Suppressor macrophage treated with lipopolysaccharide for 1 hour (primary cell): Measurements from ENCODE around the gene ZNF532.

Experiments used
- DNase-seq, 3 donors: peaks; one replicate each; pipeline ENCODE4 v3.0.0-alpha.2; 2020 to 2022

ZNF532 gene

DNA sequence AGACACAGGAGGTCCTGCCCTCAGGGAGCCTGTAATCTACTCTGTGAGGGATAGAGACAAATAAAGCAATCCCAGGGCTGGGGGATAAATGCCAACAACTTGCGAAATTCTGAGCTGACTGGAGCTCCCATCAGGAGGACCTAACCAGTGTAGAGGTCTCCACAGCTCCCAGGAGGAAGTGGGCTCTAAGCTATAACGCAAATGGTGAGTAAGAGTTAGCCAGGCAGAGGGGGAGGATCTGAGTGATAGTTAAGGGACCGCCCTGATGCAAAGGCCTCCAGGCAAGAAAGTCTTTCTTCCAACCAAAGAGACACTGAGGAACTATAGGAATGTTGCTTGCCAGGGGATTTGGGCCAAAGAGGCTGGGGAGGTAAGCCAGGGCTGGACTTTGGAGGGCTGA, 16.0 kb upstream of the ZNF532 start:
- DNase-seq: peak in 2 of 3 donors; percentile 39 to 50

DNA sequence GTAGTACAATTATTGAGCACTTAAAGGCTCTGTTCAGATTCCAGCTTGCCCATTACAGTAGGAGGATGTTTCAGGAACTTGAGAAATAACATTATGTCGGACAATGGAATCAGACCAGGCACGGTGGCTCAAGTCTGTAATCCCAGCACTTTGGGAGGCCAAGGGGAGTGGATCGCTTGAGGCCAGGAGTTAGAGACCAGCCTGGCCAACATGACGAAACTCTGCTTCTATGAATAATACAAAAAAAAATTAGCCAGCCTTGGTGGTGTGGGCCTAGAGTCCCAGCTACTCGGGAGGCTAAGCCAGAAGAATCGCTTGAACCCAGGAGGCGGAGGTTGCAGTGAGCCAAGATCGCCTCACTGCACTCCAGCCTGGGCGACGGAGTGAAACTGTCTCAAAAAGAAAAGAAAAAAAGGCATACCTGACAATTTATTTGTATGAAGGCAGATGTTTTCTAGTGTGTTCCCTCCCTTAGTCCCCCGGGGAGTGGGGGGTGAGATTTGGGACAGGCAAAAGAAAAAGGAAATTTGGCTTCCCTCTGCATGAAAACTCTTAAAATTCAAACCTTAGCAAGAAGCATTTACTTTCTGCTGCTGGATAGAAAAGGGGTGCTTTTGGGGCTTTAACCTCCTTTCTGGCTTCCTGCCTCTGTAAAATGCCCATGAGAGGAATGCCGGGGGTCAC, 13.7 kb upstream of the ZNF532 start:
- no peak for DNase-seq

DNA sequence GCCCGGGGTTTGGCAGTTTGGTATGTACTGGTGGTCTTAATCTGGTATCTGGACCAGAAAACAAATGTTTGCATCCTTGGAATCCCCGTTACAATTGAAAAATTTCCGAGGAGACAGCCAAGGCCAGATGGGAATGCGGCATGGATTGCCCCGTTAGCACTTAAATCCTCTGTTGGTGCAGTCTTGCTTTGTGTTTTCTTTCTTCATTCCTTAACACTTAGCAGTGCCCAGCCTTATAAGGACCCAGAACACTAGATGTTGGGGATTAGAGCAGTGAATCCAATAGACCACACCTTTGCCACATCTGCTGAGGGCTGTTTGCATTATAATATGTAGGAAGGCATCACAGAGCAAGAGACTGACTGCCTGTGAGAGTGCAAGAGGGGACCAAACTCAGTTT, 12.8 kb upstream of the ZNF532 start:
- DNase-seq: no peak

- DNase-seq: no peak
Observed at GRCh38 chr18:58852629-58853028, 12.0 kb upstream of the ZNF532 start.

DNA sequence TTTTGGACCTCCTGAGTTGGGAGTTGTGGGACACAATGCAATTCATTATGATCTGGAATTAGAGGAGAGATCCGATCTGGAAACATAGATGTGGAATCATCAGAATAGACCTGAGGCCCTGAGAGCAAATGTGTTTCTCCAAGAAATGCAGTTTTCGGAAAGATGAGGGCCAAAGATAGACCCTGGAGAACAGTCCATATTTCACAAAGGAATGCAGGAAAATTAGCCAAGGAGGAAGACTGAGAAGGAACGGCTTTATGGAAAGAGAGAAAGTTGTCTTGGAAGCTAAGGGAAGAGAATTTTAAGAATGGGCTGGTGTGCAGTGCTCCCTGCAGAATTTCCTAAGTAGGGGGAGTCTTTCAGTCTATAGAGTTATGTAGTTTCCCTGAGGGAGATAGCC, 11.1 kb upstream of the ZNF532 start:
- no peak for DNase-seq

GRCh38 chr18:58855521-58855920, 9.2 kb upstream of the ZNF532 start:
- peak; percentile 23 to 45 (median 40) for DNase-seq

DNA sequence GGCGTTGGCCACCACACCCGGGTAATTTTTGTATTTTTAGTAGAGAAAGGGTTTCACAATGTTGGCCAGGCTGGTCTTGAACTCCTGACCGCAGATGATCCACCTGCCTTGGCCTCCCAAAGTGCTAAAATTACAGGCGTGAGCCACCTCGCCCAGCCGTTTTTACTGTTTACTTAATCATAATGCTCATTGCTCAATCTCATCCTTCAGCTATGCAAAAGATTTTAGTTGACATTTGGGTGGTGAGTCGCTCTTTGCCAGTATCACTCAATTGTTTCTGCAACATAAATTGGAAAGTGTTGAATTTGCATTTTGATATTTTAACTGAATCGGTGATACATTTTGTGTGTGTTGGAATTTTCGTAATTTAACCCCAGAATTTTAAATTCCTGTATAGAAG, 7.8 kb upstream of the ZNF532 start:
- peak; percentile 42 to 75 (median 64) for DNase-seq

- DNase-seq: no peak
Observed at GRCh38 chr18:58858591-58859468, 5.8 kb upstream of the ZNF532 start.

DNA sequence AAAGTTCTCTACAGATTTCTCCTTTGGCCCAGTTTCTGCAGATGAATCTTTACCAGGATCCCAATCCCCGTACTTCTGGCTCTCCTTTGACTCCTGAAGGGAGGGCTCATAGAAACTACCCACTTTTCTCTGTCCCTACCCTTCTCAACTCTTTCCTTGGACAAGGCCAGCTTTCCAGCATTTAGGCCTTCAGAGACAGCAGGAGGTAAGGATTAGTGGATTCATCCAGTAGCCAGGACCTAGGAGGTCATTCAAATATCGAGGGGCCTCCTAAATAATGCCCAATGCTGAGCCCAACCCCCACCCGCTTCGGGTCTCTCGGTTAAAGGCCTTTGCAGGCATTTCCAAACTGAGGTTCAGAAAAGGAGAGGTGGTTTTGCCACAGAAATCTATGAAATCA, 4.8 kb upstream of the ZNF532 start:
- DNase-seq: no peak

DNA sequence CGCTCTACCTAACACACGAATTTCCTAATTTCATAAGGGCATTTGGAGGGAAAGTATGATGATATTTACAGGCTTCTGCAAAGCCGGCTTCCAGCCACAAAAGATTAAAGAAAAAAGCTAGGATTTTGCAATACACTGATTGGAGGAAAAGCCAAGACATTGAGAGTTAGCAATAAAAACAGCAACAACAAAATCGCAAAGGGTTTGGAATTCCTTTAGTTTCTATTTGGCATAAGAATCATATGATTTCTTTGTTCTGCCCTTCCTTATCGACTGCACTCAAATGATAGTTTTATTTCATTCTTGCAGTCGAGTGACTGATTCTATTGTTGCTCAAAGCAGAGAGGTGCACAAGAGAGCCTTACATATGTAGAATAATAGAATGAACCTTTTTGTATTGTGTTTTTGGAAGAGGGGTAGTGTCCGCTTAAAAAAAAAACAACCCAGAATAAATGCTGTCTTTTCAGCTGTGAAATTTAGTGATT, 3.9 kb upstream of the ZNF532 start:
- no peak for DNase-seq

GRCh38 chr18:58861353-58861752, 3.3 kb upstream of the ZNF532 start:
- DNase-seq: no peak

- no peak for DNase-seq
Observed at GRCh38 chr18:58861861-58862301, 2.8 kb upstream of the ZNF532 start.

DNA sequence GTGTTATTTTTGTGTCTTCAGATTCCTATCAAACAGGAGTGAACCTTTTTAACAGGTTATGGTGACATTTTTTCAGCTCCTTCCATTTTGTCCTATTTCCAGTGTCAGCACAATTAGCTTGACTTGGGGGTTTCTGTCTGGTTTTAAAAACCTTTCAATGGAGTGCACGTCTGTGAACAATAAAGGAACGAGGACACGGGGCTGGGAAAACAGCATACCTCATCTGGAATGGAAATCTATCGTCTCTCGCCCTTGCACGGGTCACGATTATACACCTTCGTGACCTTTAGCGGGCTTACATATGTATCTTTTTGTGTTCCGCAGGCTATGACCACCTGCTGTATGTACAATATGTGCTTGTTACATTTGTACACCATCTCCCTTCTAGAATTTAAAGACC, 2.3 kb upstream of the ZNF532 start:
- DNase-seq: no peak

GRCh38 chr18:58862851-58863538, 1.7 kb upstream of the ZNF532 start:
- DNase-seq: peak in 1 of 3 donors; percentile 51

GRCh38 chr18:58863539-58864145, 1.0 kb upstream of the ZNF532 start:
- peak; percentile 51 to 73 (median 53) for DNase-seq

GRCh38 chr18:58865033-58865590, 435 bp downstream of the ZNF532 start:
- DNase-seq: no peak

GRCh38 chr18:58865701-58866065, 1.0 kb downstream of the ZNF532 start:
- no peak for DNase-seq

- no peak for DNase-seq
Observed at GRCh38 chr18:58866066-58866772, 1.5 kb downstream of the ZNF532 start.

DNA sequence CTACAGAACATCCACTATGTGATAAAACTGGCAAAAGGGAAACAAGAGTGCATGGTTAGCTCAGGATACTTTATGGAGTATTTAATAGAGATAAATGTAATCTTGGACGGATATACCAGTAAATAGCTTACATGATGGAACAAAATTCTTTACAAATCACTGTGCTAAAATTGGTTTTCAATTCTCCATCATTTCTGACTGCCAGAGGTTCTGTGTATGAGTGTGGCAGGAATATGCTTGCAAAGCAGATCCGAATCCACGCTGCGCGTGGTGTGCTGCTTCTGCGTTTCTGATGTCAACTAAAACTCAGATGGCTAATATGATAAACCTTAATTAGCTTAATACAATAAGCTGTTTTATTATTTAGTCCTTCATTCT, 2.1 kb downstream of the ZNF532 start:
- no peak for DNase-seq

- no peak for DNase-seq
Observed at GRCh38 chr18:58867281-58867961, 2.7 kb downstream of the ZNF532 start.

DNA sequence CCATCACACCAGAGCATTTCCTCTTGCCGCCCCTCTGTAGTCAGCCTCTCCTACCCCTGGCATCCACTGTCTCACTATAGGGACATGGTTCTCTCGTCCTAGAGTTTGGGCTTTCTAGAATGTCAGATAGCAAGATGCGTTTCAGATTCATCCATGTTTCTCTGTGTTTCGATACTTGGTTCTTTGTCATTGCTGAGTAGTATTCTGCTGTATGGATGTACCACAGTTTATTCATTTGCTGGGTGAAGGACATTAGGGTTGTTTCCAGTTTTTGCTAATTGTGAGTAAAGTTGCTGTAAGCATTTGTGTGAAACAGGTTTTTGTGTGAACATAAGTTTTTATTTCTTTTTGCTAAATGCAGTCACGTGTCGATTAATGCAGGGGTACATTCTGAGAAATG, 3.8 kb downstream of the ZNF532 start:
- DNase-seq: no peak

- no peak for DNase-seq
Observed at GRCh38 chr18:58870130-58870529, 5.5 kb downstream of the ZNF532 start.
